Breast epithelium (tissue), 4 donors: ENCODE data around the gene RUNDC3A. TPM values are rescaled to one million over a fixed set of nuclear protein-coding genes. Genes with fewer than 3 reads are reported as not detected.

Experiments used
- DNase-seq, 2 donors: peaks; one replicate each; pipeline ENCODE4 v3.0.0-alpha.2; 2019; ENCODE audit warnings: low spot score in 2 of 2
- H3K27ac ChIP-seq, 2 donors: fragments of 200-600 bp; sonication (generic) in 1 of 2; one replicate each; pipeline ENCODE4 v1.5.1; 2016 to 2019; ENCODE audit warnings: mild to moderate bottlenecking in 1 of 2
- H3K27me3 ChIP-seq, 2 donors: fragments of 200-600 bp; sonication (generic) in 1 of 2; one replicate each; pipeline versions ENCODE4 v1.5.1 to v1.6.0; 2017 to 2019; ENCODE audit warnings: control low read depth in 1 of 2, mild to moderate bottlenecking in 1 of 2
- H3K36me3 ChIP-seq: fragments of 200-600 bp; one replicate; pipeline ENCODE4 v1.5.1; 2019
- H3K4me1 ChIP-seq, 2 donors: fragments of 200-600 bp; sonication (generic); one replicate each; pipeline ENCODE4 v1.5.1; 2016 to 2019; ENCODE audit warnings: control low read depth in 1 of 2
- H3K4me3 ChIP-seq, 3 donors: fragments of 200-600 bp; sonication (generic); 1 replicate in 2 of 3; 2 replicates in 1 of 3; pipeline ENCODE4 v1.5.1; 2016 to 2019; ENCODE audit warnings: mild to moderate bottlenecking in 3 of 3, moderate library complexity in 2 of 3
- H3K9me3 ChIP-seq, 2 donors: fragments of 200-600 bp; sonication (generic) in 1 of 2; one replicate each; pipeline ENCODE4 v1.5.1; 2016 to 2019; ENCODE audit warnings: control low read depth in 1 of 2
- CTCF ChIP-seq, 3 donors: fragments of 450-650 bp; IDR thresholded peaks; one replicate each; pipeline ENCODE4 v1.5.1; 2016 to 2017; ENCODE audit warnings: antibody characterized with exemption in 3 of 3, mild to moderate bottlenecking in 3 of 3, moderate library complexity in 3 of 3
- POLR2A ChIP-seq: fragments of 450-650 bp; IDR thresholded peaks from one replicate; pipeline ENCODE4 v1.6.1; 2016; ENCODE audit warnings: antibody characterized with exemption, mild to moderate bottlenecking, moderate library complexity
- POLR2AphosphoS5 ChIP-seq, 3 donors: sonication (generic); formaldehyde crosslinking; IDR thresholded peaks; one replicate each; pipeline ENCODE4 v1.6.1; 2017; ENCODE audit warnings: antibody characterized with exemption in 3 of 3
- intact Hi-C: fragments of 100-400 bp; cut with DNase I; formaldehyde crosslinking; loops from one replicate; pipeline ENCODE4 v1.15.1; 2023; ENCODE audit warnings: low total_unique reads
- total RNA-seq, 3 donors: library from RNA; depleted of rRNA; stranded (reverse); fragments of >200 nt; gene quantifications; one replicate each; pipeline ENCODE4 v1.1.0, GENCODE V29; 2016

The RUNDC3A gene
- total RNA-seq, 3 donors from 2014 or later, result 0.48 to 1.6 TPM; not detected in 1

GRCh38 chr17:44331249-44331760 lies 22.9 kb downstream of the RUNDC3A start:
- no peaks in the 10 kb centered on the region for H3K27me3 ChIP-seq
- DNase-seq, result peak in 1 of 2 donors; percentile 65
- no peaks in the 10 kb centered on the region for H3K36me3 ChIP-seq
- H3K9me3 ChIP-seq, result no peaks in the 10 kb centered on the region
- TF ChIP-seq POLR2AphosphoS5 (IDR thresholded peaks at IDR 0.05) (peak in 1 of 3 donors; percentile 18), CTCF (IDR thresholded peaks at IDR 0.05) (peak; percentile 70 to 73 (median 73)), POLR2A (no peak)
- H3K27ac ChIP-seq, result no peak overlapping the region
- no peak overlapping the region for H3K4me3 ChIP-seq
- intact Hi-C loops, result no loop called here
- peaks cover 0 to 2% of the 10 kb centered on the region in 2 donors for H3K4me1 ChIP-seq

GRCh38 chr17:44333371-44333770 lies 25.0 kb downstream of the RUNDC3A start:
- Histone ChIP-seq H3K4me3 (no peak overlapping the region), H3K9me3 (no peaks in the 10 kb centered on the region), H3K4me1 (peaks cover 0 to 2% of the 10 kb centered on the region in 2 donors), H3K27me3 (no peaks in the 10 kb centered on the region), H3K27ac (no peak overlapping the region), H3K36me3 (no peaks in the 10 kb centered on the region)
- no peak for TF ChIP-seq POLR2A
- TF ChIP-seq POLR2AphosphoS5 (IDR thresholded peaks at IDR 0.05), result no peak
- no peak for TF ChIP-seq CTCF (IDR thresholded peaks at IDR 0.05)
- no peak for DNase-seq
- intact Hi-C loops, result no loop called here

GRCh38 chr17:44334315-44334714 lies 25.9 kb downstream of the RUNDC3A start:
- Histone ChIP-seq H3K27me3 (no peaks in the 10 kb centered on the region), H3K27ac (no peak overlapping the region), H3K36me3 (no peaks in the 10 kb centered on the region), H3K4me3 (no peak overlapping the region), H3K4me1 (peaks cover 0 to 2% of the 10 kb centered on the region in 2 donors), H3K9me3 (no peaks in the 10 kb centered on the region)
- intact Hi-C loops, result no loop called here
- DNase-seq, result no peak
- TF ChIP-seq POLR2AphosphoS5 (IDR thresholded peaks at IDR 0.05), result no peak
- no peak for TF ChIP-seq CTCF (IDR thresholded peaks at IDR 0.05)
- TF ChIP-seq POLR2A, result no peak

GRCh38 chr17:44334727-44335126 lies 26.3 kb downstream of the RUNDC3A start:
- intact Hi-C loops, result no loop called here
- no peaks in the 10 kb centered on the region for H3K9me3 ChIP-seq
- TF ChIP-seq POLR2AphosphoS5 (IDR thresholded peaks at IDR 0.05) (no peak), CTCF (IDR thresholded peaks at IDR 0.05) (no peak), POLR2A (no peak)
- no peaks in the 10 kb centered on the region for H3K27me3 ChIP-seq
- no peaks in the 10 kb centered on the region for H3K36me3 ChIP-seq
- H3K4me1 ChIP-seq, result peaks cover 0 to 2% of the 10 kb centered on the region in 2 donors
- no peak overlapping the region for H3K4me3 ChIP-seq
- no peak overlapping the region for H3K27ac ChIP-seq
- no peak for DNase-seq

- Histone ChIP-seq H3K4me1 (peaks cover 0 to 2% of the 10 kb centered on the region in 2 donors), H3K27me3 (no peaks in the 10 kb centered on the region), H3K4me3 (no peak overlapping the region), H3K9me3 (no peaks in the 10 kb centered on the region), H3K36me3 (no peaks in the 10 kb centered on the region), H3K27ac (no peak overlapping the region)
- TF ChIP-seq POLR2AphosphoS5 (IDR thresholded peaks at IDR 0.05) (no peak), CTCF (IDR thresholded peaks at IDR 0.05) (no peak), POLR2A (no peak)
- DNase-seq, result no peak
- intact Hi-C loops, result no loop called here
These were observed 27.2 kb downstream of the RUNDC3A start for GRCh38 chr17:44335564-44335963.
